ENCODE data around the gene PIN1. TPM values are rescaled to one million over a fixed set of nuclear protein-coding genes. Genes with fewer than 3 reads are reported as not detected.

The PIN1 gene
- total and polyA plus RNA-seq, 2 of the 8 experiments (the other 6 are each of a cell fraction or from before 2014, with no cell fraction given), result 78.3 to 90.8 TPM

GRCh38 chr19:9785367-9786331, 49.5 kb upstream of the PIN1 start (continued):
- TF ChIP-seq SIX5 (IDR thresholded peaks at IDR 0.05; ENCODE audit: low read depth, low read length) (no peak), BRCA1 (IDR thresholded peaks at IDR 0.05; ENCODE audit: low read depth, low read length) (peak; percentile 26; the same call in 1 of the 2 replicates), GTF2F1 (IDR thresholded peaks at IDR 0.05; ENCODE audit: borderline replicate concordance, low read depth, low read length) (peak; percentile 45; the same call in 1 of the 2 replicates), YY1 (IDR thresholded peaks at IDR 0.05; ENCODE audit: low read depth, low read length) (0 out of 2 replicates have a peak, but pooled peaks have one; percentile 48), CBX8 (IDR thresholded peaks at IDR 0.05; ENCODE audit: borderline replicate concordance, low read depth, low read length) (no peak), EP300 (IDR thresholded peaks at IDR 0.05; ENCODE audit: borderline replicate concordance in 1 of 2, low read depth in 2 of 2, low read length in 2 of 2) (0 out of 3 replicates have a peak, but pooled peaks of 1 of the 2 experiments have one; percentile 28), CEBPB (IDR thresholded peaks at IDR 0.05; ENCODE audit: low read depth, low read length) (no peak), SIRT6 (IDR thresholded peaks at IDR 0.05; ENCODE audit: low read length) (no peak), HDAC6 (IDR thresholded peaks at IDR 0.05; ENCODE audit: low read depth, low read length) (no peak), RNF2 (IDR thresholded peaks at IDR 0.05; ENCODE audit: borderline replicate concordance, low read depth, low read length, missing control alignments, poor library complexity, severe bottlenecking) (no peak), EZH2 (IDR thresholded peaks at IDR 0.05; ENCODE audit: low read depth, low read length, severe bottlenecking) (no peak), POLR2A (IDR thresholded peaks at IDR 0.05; ENCODE audit: control extremely low read depth in 1 of 2, low read depth in 2 of 2, low read length in 2 of 2) (peak; percentile 79 to 82; a peak in 2 of 3 replicates), SAP30 (IDR thresholded peaks at IDR 0.05; ENCODE audit: insufficient read depth, insufficient replicate concordance, low read length) (no peak), RXRA (IDR thresholded peaks at IDR 0.05; ENCODE audit: insufficient read depth, low read depth, low read length) (no peak), NANOG (IDR thresholded peaks at IDR 0.05; ENCODE audit: insufficient read depth, low read depth, low read length, poor library complexity, severe bottlenecking) (no peak), PHF8 (conservative IDR thresholded peaks at IDR 0.05; ENCODE audit: low read depth, low read length) (peak; percentile 97), KDM5A (IDR thresholded peaks at IDR 0.05; ENCODE audit: low read length) (no peak)
- TF ChIP-seq, protein P1, sequence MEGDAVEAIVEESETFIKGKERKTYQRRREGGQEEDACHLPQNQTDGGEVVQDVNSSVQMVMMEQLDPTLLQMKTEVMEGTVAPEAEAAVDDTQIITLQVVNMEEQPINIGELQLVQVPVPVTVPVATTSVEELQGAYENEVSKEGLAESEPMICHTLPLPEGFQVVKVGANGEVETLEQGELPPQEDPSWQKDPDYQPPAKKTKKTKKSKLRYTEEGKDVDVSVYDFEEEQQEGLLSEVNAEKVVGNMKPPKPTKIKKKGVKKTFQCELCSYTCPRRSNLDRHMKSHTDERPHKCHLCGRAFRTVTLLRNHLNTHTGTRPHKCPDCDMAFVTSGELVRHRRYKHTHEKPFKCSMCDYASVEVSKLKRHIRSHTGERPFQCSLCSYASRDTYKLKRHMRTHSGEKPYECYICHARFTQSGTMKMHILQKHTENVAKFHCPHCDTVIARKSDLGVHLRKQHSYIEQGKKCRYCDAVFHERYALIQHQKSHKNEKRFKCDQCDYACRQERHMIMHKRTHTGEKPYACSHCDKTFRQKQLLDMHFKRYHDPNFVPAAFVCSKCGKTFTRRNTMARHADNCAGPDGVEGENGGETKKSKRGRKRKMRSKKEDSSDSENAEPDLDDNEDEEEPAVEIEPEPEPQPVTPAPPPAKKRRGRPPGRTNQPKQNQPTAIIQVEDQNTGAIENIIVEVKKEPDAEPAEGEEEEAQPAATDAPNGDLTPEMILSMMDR (IDR thresholded peaks at IDR 0.05; ENCODE audit: control extremely low read depth in 1 of 3, insufficient read depth in 1 of 3, low read depth in 1 of 3, low read length in 3 of 3), result no peak
